Panc1 (cell line): ENCODE results near the gene UBTD1.

Experiments
- CTCF ChIP-seq: fragments of 450-650 bp; IDR thresholded peaks from 2 replicates; pipeline ENCODE4 v1.5.1; 2017; ENCODE audit warnings: mild to moderate bottlenecking
- POLR2AphosphoS5 ChIP-seq: IDR thresholded peaks from 2 replicates; pipeline ENCODE4 v1.6.1; 2012; ENCODE audit warnings: mild to moderate bottlenecking, low read depth, low read length, moderate library complexity
- REST ChIP-seq, 2 experiments: IDR thresholded peaks; 2 replicates each; pipeline ENCODE4 v1.6.1; 2011 to 2012; ENCODE audit warnings: low read depth in 2 of 2, control low read depth in 1 of 2, low read length in 1 of 2, mild to moderate bottlenecking in 1 of 2, moderate library complexity in 1 of 2; ENCODE audit not compliant: insufficient read depth in 1 of 2
- SIN3A ChIP-seq: IDR thresholded peaks from 2 replicates; pipeline ENCODE4 v1.6.1; 2012; ENCODE audit warnings: low read depth, mild to moderate bottlenecking, low read length, moderate library complexity, borderline replicate concordance; ENCODE audit not compliant: insufficient read depth
- TCF7L2 ChIP-seq: IDR thresholded peaks from 2 replicates; pipeline ENCODE4 v1.6.1; 2011; ENCODE audit warnings: mild to moderate bottlenecking, low read depth, low read length, inconsistent platforms

GRCh38 chr10:97511711-97512440 is 13.2 kb downstream of the UBTD1 start:
- TF ChIP-seq POLR2AphosphoS5 (no peak), CTCF (no peak), SIN3A (no peak), REST (IDR thresholded peaks at IDR 0.05; ENCODE audit: insufficient read depth in 1 of 2, low read depth in 2 of 2, low read length in 1 of 2) (no peak), TCF7L2 (no peak)
